GM12873 (cell line): Measurements from ENCODE around the gene NEDD8.

ENCODE experiments used
- TF ChIP-seq, protein P1 (sequence below): IDR thresholded peaks from 2 replicates; pipeline ENCODE4 v1.5.1; 2012; ENCODE audit warnings: low read depth, mild to moderate bottlenecking, moderate library complexity, low read length, control low read depth; ENCODE audit not compliant: insufficient read depth; ENCODE audit errors: missing control alignments

The NEDD8 gene

DNA sequence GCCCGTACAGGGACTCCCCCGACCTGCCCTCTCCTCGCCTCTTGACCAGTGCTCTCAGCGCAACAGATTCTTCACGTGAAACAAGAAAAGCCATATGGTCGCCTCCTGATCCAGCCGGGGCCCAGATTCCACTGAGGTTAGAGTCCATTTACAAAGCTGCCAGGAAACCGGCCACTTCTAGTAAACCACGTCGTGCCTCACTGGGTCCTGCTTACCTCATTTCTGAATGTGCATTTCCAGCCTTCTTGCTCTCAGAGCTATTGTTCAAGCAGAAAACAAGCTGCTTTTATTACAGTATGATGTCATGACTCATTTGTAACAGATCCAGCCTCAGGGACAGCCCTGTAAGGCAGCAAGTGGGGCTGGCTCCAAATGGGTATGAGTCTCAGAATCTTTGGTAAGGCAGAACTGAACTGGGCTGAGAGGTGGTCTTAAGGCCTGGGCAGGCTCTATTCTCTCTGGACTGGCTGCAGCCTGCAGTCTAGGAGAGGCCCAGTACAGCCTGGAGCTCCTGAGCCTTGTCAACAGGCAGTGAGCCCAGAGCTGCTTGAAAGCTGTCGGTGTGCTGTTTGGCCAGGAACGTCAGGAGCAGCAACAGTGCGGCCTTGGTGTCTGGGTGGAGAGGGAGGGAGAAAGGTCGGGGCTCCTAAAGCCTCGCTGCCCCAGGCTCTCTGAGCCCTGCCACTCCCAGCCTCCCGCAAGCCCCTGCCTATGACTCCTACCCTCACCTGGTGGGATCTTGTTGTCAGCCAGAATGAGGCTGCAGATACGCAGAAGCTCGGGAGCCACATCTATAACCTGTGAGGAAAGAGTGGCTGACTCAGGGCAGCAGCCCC is 52.0 kb downstream of the NEDD8 start:
- TF ChIP-seq, protein P1, sequence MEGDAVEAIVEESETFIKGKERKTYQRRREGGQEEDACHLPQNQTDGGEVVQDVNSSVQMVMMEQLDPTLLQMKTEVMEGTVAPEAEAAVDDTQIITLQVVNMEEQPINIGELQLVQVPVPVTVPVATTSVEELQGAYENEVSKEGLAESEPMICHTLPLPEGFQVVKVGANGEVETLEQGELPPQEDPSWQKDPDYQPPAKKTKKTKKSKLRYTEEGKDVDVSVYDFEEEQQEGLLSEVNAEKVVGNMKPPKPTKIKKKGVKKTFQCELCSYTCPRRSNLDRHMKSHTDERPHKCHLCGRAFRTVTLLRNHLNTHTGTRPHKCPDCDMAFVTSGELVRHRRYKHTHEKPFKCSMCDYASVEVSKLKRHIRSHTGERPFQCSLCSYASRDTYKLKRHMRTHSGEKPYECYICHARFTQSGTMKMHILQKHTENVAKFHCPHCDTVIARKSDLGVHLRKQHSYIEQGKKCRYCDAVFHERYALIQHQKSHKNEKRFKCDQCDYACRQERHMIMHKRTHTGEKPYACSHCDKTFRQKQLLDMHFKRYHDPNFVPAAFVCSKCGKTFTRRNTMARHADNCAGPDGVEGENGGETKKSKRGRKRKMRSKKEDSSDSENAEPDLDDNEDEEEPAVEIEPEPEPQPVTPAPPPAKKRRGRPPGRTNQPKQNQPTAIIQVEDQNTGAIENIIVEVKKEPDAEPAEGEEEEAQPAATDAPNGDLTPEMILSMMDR = no peak

DNA sequence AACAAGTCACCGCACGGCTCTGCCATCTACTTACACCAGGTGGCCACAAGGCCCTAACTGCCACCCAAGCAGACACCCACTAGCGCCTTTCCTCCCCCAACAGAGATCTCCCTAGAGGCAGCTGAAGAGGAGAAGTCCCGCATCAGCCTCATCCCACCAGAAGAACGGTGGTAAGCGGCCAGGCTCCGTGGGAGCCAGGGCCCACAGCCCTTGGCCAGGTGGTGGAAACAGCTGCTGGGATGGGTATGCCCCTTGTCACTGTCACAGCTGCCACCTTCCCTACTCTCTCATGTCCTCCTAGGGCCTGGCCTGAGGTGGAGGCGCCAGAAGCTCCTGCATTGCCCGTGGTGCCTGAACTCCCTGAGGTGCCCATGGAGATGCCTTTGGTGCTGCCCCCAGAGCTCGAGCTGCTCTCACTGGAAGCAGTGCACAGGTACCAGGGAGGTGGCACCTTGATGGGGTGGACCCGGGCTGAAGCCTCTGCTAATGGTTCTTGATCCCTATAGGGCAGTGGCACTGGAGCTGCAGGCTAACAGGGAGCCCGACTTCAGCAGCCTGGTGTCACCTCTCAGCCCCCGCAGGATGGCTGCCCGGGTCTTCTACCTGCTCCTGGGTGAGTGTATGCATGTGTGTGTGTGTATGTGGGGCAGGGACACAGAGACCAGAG is 52.7 kb downstream of the NEDD8 start:
- TF ChIP-seq, protein P1 = no peak

DNA sequence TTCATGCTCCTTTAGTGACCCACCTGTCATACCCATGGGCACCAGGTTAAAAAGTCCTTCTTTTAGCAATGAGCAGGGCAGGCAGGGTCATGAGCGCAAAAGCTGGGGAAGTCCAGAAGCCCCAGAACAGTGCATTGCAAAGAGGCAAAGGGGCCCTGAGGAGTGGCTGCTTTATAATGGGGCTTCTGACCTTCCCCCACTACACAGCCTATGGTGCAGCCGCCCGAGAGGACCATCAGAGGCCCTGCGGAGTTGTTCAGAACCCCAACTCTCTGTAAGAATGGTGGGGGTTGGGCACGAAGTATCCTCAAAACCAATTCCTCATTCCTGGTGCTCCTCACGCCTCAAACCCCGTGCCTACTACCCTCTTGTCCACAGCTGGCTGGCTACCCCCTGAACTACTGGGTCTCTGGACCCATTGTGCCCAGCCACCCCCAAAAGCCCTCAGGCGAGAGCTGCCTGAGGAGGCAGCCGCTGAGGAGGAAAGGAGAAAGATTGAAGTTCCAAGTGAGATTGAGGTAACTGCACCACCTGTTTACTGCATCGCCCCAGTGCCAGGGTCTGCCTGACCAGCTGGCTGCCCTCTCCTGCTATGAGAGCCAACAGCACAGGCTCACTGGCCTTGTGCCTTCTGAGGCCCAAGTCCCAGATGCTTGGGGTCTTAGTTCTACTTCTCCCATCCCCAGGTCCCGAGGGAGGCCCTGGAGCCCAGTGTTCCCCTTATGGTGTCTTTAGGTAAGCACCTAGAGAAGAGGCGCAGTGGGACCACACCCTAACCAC is 53.6 kb downstream of the NEDD8 start:
- TF ChIP-seq, protein P1 = no peak

DNA sequence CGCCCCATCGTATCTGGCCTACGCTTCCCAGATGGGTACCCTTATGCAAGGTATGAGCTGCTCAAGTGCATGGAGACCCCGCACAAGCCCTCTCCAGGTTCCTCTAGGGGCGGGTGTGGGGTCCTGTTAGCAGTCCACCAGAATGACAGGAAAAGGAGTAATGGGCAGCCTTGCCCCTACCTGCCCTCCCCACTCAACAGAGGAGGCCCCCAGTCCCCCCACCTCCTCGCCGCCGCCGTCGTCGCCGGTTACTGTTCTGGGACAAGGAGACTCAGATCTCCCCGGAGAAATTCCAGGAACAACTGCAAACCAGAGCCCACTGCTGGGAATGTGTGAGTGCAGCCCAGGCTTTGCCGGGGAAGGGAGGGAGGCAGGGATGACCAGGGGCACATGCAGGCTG is 54.3 kb downstream of the NEDD8 start:
- TF ChIP-seq, protein P1 = no peak

DNA sequence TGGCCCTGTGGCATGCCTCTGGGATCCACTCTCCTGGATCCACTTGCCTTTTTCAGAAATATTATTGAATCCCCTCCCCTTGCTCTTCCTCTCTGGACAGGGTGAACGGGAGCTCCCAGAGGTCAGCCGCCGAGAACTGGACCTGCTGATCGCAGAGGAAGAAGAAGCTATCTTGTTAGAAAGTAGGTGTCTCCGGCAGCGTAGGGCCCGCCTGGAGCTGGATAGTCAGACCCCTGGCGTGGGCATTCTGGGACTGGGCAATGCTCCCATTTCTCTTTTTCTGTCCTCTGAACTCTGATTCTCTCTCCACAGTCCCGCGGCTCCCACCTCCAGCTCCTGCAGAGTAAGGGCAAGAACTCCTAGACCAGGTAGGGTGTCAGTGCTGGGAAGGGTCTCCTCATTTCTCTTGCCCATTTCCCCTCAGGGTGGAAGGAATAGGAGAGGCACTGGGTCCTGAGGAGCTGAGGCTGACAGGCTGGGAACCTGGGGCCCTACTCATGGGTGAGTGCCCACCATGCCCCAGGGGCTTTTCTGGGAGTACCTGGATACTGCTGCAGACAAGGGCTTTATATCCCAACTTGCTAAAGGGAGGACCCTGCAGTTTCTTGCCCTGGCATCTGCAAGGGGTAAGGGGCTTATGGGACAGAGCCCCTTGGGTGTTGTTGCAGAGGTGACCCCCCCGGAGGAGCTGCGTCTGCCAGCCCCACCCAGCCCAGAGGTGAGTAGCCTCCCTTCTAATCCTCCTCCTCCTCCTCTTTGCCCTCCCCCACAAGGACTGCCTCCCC is 54.9 kb downstream of the NEDD8 start:
- TF ChIP-seq, protein P1 = no peak

DNA sequence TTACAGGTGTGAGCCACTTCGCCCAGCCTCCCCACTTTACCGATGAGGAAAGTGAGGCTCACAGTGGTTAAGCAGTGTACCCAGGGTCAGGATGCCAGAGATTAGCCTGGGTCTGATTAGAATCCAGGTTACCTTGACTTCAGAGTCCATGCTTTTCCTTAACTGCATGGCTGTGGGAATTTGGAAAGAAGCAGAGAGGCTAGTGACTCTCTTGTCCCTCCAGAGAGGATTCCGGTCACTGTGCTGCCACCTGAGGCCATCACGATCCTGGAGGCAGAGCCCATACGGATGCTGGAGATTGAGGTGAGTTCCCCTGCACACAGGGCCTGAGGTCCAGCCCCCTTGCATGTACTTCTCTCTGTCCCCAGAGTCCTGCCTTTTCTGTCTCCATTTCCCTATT is 55.6 kb downstream of the NEDD8 start:
- TF ChIP-seq, protein P1 = no peak

DNA sequence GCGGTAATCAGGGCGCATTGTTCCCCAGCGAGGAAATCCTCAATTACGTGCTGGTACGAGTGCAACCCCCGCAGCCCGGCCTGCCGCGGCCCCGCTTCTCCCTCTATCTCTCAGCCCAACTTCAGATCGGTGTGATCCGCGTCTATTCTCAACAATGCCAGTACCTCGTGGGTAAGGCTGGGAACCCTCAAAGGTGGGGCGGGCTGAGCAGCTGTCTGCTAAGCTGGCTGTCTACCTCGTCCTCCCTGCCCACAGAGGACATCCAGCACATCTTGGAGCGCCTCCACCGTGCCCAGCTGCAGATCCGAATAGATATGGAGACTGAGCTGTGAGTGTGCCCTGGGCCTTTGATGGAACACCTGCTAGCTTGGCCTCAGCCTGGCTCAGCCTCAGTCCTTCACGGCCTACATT is 59.3 kb downstream of the NEDD8 start:
- TF ChIP-seq, protein P1 = no peak
